IMR-90 (cell line): ENCODE results near the gene RPS6KA2. TPM values are rescaled to one million over a fixed set of nuclear protein-coding genes. Genes with fewer than 3 reads are reported as not detected.

Experiments
- ATAC-seq: fragments of 200-7000 bp; cut with Tn5 transposase; 2 replicates; pipeline ENCODE4 v1.9.1; 2020; ENCODE audit warnings: low read depth, mild to moderate bottlenecking, moderate library complexity
- BruUV-seq: library from RNA; stranded (reverse); fragments of 400-500 nt; replicated peaks from 2 replicates; lab custom pipeline; 2021; lab: Mats Ljungman, UMichigan
- CTCF ChIA-PET: fragments of 300-600 bp; formaldehyde crosslinking; extraction: SDS; loops from one replicate; lab custom pipeline; 2021; ENCODE audit warnings: antibody characterized with exemption; lab: Yijun Ruan, JAX
- POLR2A ChIA-PET: fragments of 300-600 bp; sonication (Branson Sonifier 250); formaldehyde crosslinking; loops from one replicate; lab custom pipeline; 2022; ENCODE audit warnings: antibody characterized with exemption; ENCODE audit not compliant: unreplicated experiment; lab: Charles Lee
- DNase-seq: peaks from one replicate; pipeline ENCODE4 v3.0.0; 2013
- H2AFZ ChIP-seq: replicated peaks from 2 replicates; pipeline ENCODE3; 2013; ENCODE audit warnings: low read length, mild to moderate bottlenecking; ENCODE audit not compliant: poor library complexity
- H2AK5ac ChIP-seq: 2 replicates; pipeline ENCODE4 v1.6.1; 2013; ENCODE audit warnings: low read depth, low read length, inconsistent platforms
- H2AK9ac ChIP-seq: replicated peaks from 2 replicates; pipeline ENCODE3; 2013; ENCODE audit warnings: mild to moderate bottlenecking, low read depth, low read length, moderate library complexity; ENCODE audit not compliant: poor library complexity
- H2BK120ac ChIP-seq: 2 replicates; pipeline ENCODE4 v1.6.1; 2013; ENCODE audit warnings: low read depth, low read length, inconsistent platforms
- H2BK15ac ChIP-seq: 3 replicates; pipeline ENCODE4 v1.6.1; 2013; ENCODE audit warnings: low read depth, low read length, inconsistent platforms
- H2BK20ac ChIP-seq: 2 replicates; pipeline ENCODE4 v1.6.1; 2013; ENCODE audit warnings: low read depth, mild to moderate bottlenecking, inconsistent platforms, low read length, moderate library complexity
- H2BK5ac ChIP-seq: 2 replicates; pipeline ENCODE4 v1.6.1; 2013; ENCODE audit warnings: mild to moderate bottlenecking, low read depth, low read length, inconsistent platforms; ENCODE audit not compliant: poor library complexity, severe bottlenecking
- H3K14ac ChIP-seq: replicated peaks from 2 replicates; pipeline ENCODE4 v1.6.1; 2013; ENCODE audit warnings: low read depth, low read length, inconsistent platforms
- H3K18ac ChIP-seq: 2 replicates; pipeline ENCODE4 v1.6.1; 2013; ENCODE audit warnings: low read depth, low read length, control low read depth
- H3K23ac ChIP-seq: 2 replicates; pipeline ENCODE4 v1.6.1; 2013; ENCODE audit warnings: low read depth, low read length, inconsistent platforms
- H3K27ac ChIP-seq: 2 replicates; pipeline ENCODE4 v1.5.1; 2013; ENCODE audit warnings: mild to moderate bottlenecking, control low read depth, low read length; ENCODE audit not compliant: insufficient read depth
- H3K27me3 ChIP-seq: 2 replicates; pipeline ENCODE4 v1.6.1; 2013; ENCODE audit warnings: low read length; ENCODE audit not compliant: control insufficient read depth, insufficient read depth
- H3K36me3 ChIP-seq: 2 replicates; pipeline ENCODE4 v1.6.1; 2013; ENCODE audit warnings: low read length, mixed read lengths; ENCODE audit not compliant: control insufficient read depth, insufficient read depth
- H3K4ac ChIP-seq: 2 replicates; pipeline ENCODE4 v1.6.1; 2013; ENCODE audit warnings: low read depth, low read length, inconsistent platforms
- H3K4me1 ChIP-seq: 2 replicates; pipeline ENCODE4 v1.6.1; 2013; ENCODE audit warnings: low read length, mixed read lengths; ENCODE audit not compliant: control insufficient read depth, insufficient read depth
- H3K4me2 ChIP-seq: 2 replicates; pipeline ENCODE4 v1.6.1; 2013; ENCODE audit warnings: low read depth, mild to moderate bottlenecking, control low read depth, low read length, moderate library complexity
- H3K4me3 ChIP-seq: 2 replicates; pipeline ENCODE4 v1.5.1; 2013; ENCODE audit warnings: low read depth, mild to moderate bottlenecking, control low read depth, low read length, moderate library complexity; ENCODE audit not compliant: insufficient read depth
- H3K56ac ChIP-seq: 2 replicates; pipeline ENCODE4 v1.6.1; 2013; ENCODE audit warnings: low read length, inconsistent platforms; ENCODE audit not compliant: insufficient read depth; ENCODE audit errors: extremely low read depth
- H3K79me1 ChIP-seq, 2 experiments: 2 replicates each; pipeline ENCODE4 v1.6.1; 2013; ENCODE audit warnings: low read length in 2 of 2, inconsistent platforms in 1 of 2, low read depth in 1 of 2
- H3K9ac ChIP-seq: 2 replicates; pipeline ENCODE4 v1.6.1; 2013; ENCODE audit warnings: low read depth, low read length, control low read depth
- H3K9me1 ChIP-seq: 2 replicates; pipeline ENCODE4 v1.6.1; 2013; ENCODE audit warnings: low read length, inconsistent platforms; ENCODE audit not compliant: insufficient read depth
- H3K9me3 ChIP-seq: 2 replicates; pipeline ENCODE4 v1.6.1; 2013; ENCODE audit warnings: low read length; ENCODE audit not compliant: control insufficient read depth, insufficient read depth
- H4K20me1 ChIP-seq: 2 replicates; pipeline ENCODE4 v1.6.1; 2013; ENCODE audit warnings: low read length, inconsistent platforms; ENCODE audit not compliant: insufficient read depth
- H4K5ac ChIP-seq: 2 replicates; pipeline ENCODE4 v1.6.1; 2013; ENCODE audit warnings: mild to moderate bottlenecking, low read depth, low read length, control low read depth
- H4K8ac ChIP-seq, 2 experiments: 2 replicates each; pipeline ENCODE4 v1.6.1; 2013; ENCODE audit warnings: low read depth in 2 of 2, low read length in 2 of 2, control low read depth in 1 of 2, inconsistent platforms in 1 of 2
- H4K91ac ChIP-seq: 2 replicates; pipeline ENCODE4 v1.6.1; 2013; ENCODE audit warnings: low read depth, low read length, inconsistent platforms; ENCODE audit not compliant: insufficient read depth
- BHLHE40 ChIP-seq: fragments of 150-350 bp; IDR thresholded peaks from 2 replicates; pipeline ENCODE4 v1.6.1; 2016; ENCODE audit warnings: mild to moderate bottlenecking, low read depth, low read length
- CEBPB ChIP-seq: IDR thresholded peaks from 2 replicates; pipeline ENCODE4 v1.6.1; 2012; ENCODE audit warnings: low read depth, low read length, improper control_type of control experiment
- CHD1 ChIP-seq: IDR thresholded peaks from 2 replicates; pipeline ENCODE4 v1.6.1; 2012; ENCODE audit warnings: low read depth, low read length, improper control_type of control experiment
- CTCF ChIP-seq: conservative IDR thresholded peaks from 2 replicates; pipeline ENCODE4 v1.5.1; 2012; ENCODE audit warnings: mild to moderate bottlenecking, low read depth, low read length, improper control_type of control experiment
- MAFK ChIP-seq: IDR thresholded peaks from 2 replicates; pipeline ENCODE4 v1.6.1; 2012; ENCODE audit warnings: low read depth, low read length, improper control_type of control experiment
- MAZ ChIP-seq: IDR thresholded peaks from 2 replicates; pipeline ENCODE4 v1.6.1; 2012; ENCODE audit warnings: low read depth, mild to moderate bottlenecking, low read length, improper control_type of control experiment, moderate library complexity, borderline replicate concordance
- MXI1 ChIP-seq: IDR thresholded peaks from 2 replicates; pipeline ENCODE4 v1.6.1; 2012; ENCODE audit warnings: low read depth, mild to moderate bottlenecking, low read length, moderate library complexity, borderline replicate concordance
- NFE2L2 ChIP-seq: fragments of 150-350 bp; IDR thresholded peaks from 2 replicates; pipeline ENCODE4 v1.6.1; 2016; ENCODE audit warnings: low read depth, mild to moderate bottlenecking, low read length
- POLR2A ChIP-seq: IDR thresholded peaks from 2 replicates; pipeline ENCODE4 v1.6.1; 2012; ENCODE audit warnings: mild to moderate bottlenecking, low read depth, low read length
- RAD21 ChIP-seq: IDR thresholded peaks from 2 replicates; pipeline ENCODE4 v1.6.1; 2012; ENCODE audit warnings: low read length, improper control_type of control experiment
- RCOR1 ChIP-seq: IDR thresholded peaks from 2 replicates; pipeline ENCODE4 v1.6.1; 2012; ENCODE audit warnings: mild to moderate bottlenecking, low read length, improper control_type of control experiment; ENCODE audit not compliant: insufficient replicate concordance
- RFX5 ChIP-seq: IDR thresholded peaks from 2 replicates; pipeline ENCODE4 v1.8.0; 2012; ENCODE audit warnings: low read depth, mild to moderate bottlenecking, low read length, moderate library complexity
- SMC3 ChIP-seq: fragments of 150-350 bp; IDR thresholded peaks from 2 replicates; pipeline ENCODE4 v1.6.1; 2016; ENCODE audit warnings: low read depth, mild to moderate bottlenecking, antibody characterized with exemption, low read length, moderate library complexity
- USF2 ChIP-seq: fragments of 150-350 bp; IDR thresholded peaks from 2 replicates; pipeline ENCODE4 v1.6.1; 2017; ENCODE audit warnings: mild to moderate bottlenecking, antibody characterized with exemption, low read length, low read depth
- WGBS, 2 experiments: methylation state at CpG; one replicate each; pipeline versions ENCODE4 v1.1.5 to v1.1.7; 2013; ENCODE audit warnings: missing lambda C conversion rate in 2 of 2; ENCODE audit not compliant: insufficient read length in 1 of 2; ENCODE audit errors: extremely low coverage in 2 of 2; 5-methylcytosine and 5-hydroxymethylcytosine counted together
- dilution Hi-C: fragments of 300-500 bp; cut with HindIII; formaldehyde crosslinking; loops from one replicate; pipeline ENCODE4 v1.14.3; 2018; ENCODE audit warnings: low sequenced_read_pairs; ENCODE audit not compliant: unreplicated experiment
- in situ Hi-C: fragments of 300-500 bp; cut with MboI; formaldehyde crosslinking; loops from 3 replicates; pipeline ENCODE4 v1.14.3; 2019; ENCODE audit warnings: low sequenced_read_pairs, inconsistent platforms, mixed read lengths
- intact Hi-C: fragments of 100-400 bp; cut with micrococcal nuclease; formaldehyde crosslinking; loops from 2 replicates; pipeline ENCODE4 v1.10.0; 2022
- polyA plus RNA-seq, 3 experiments: library from polyadenylated mRNA; depleted of rRNA; stranded (reverse); fragments of >200 nt; gene quantifications; 2 replicates each; pipeline ENCODE4 v1.2.3, GENCODE V29; 2012; ENCODE audit warnings: low replicate concordance in 1 of 3
- total RNA-seq: library from RNA; depleted of rRNA; stranded (reverse); fragments of >200 nt; gene quantifications from 2 replicates; pipeline ENCODE4 v1.2.3, GENCODE V29; 2012
- TF ChIP-seq, protein P1 (sequence below): fragments of 150-350 bp; IDR thresholded peaks from 2 replicates; pipeline ENCODE4 v1.6.1; 2016; ENCODE audit warnings: low read depth, mild to moderate bottlenecking, low read length, moderate library complexity, borderline replicate concordance

Gene RPS6KA2
- total and polyA plus RNA-seq, 2 of the 4 experiments (the other 2 are of a cell fraction) = 26.9 to 31.3 TPM

GRCh38 chr6:166463359-166464067 lies 163.5 kb downstream of the RPS6KA2 start:
- POLR2A ChIA-PET = no interaction called here
- Histone ChIP-seq H3K4me1 (peaks cover 2% of the 10 kb centered on the region; the same call in 1 of the 2 replicates), H3K36me3 (peaks cover 45% of the 10 kb centered on the region), H3K4me3 (no peak overlapping the region), H2AK9ac (no peak overlapping the region), H3K27me3 (no peaks in the 10 kb centered on the region), H3K9me3 (no peaks in the 10 kb centered on the region), H3K79me1 (no peaks in the 10 kb centered on the region), H4K20me1 (peaks cover 7% of the 10 kb centered on the region), H2AK5ac (no peak overlapping the region), H2BK120ac (no peak overlapping the region), H2BK15ac (no peak overlapping the region), H2AFZ (no peak overlapping the region), H3K23ac (no peak overlapping the region), H3K14ac (no peak overlapping the region), H3K9me1 (peaks cover 18% of the 10 kb centered on the region), H3K4me2 (no peak overlapping the region), H4K8ac (no peak overlapping the region), H3K4ac (no peak overlapping the region), H3K56ac (no peak overlapping the region), H4K5ac (no peak overlapping the region), H3K9ac (no peak overlapping the region), H2BK5ac (no peak overlapping the region), H4K91ac (no peak overlapping the region), H2BK20ac (no peak overlapping the region), H3K27ac (no peak overlapping the region), H3K18ac (no peak overlapping the region)
- no peak for ATAC-seq
- no TSS peak for BruUV-seq
- in situ Hi-C loops (no loop called here), dilution Hi-C loops (no loop called here), intact Hi-C loops (no loop called here)
- no peak for DNase-seq
- no peak for TF ChIP-seq RCOR1
- no peak for TF ChIP-seq BHLHE40
- no peak for TF ChIP-seq POLR2A
- TF ChIP-seq MAZ = no peak
- no peak for TF ChIP-seq MAFK
- TF ChIP-seq SMC3 = no peak
- no peak for TF ChIP-seq CHD1
- no peak for TF ChIP-seq RAD21
- TF ChIP-seq USF2 = no peak
- TF ChIP-seq, protein P1, sequence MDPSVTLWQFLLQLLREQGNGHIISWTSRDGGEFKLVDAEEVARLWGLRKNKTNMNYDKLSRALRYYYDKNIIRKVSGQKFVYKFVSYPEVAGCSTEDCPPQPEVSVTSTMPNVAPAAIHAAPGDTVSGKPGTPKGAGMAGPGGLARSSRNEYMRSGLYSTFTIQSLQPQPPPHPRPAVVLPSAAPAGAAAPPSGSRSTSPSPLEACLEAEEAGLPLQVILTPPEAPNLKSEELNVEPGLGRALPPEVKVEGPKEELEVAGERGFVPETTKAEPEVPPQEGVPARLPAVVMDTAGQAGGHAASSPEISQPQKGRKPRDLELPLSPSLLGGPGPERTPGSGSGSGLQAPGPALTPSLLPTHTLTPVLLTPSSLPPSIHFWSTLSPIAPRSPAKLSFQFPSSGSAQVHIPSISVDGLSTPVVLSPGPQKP = no peak
- no peak for TF ChIP-seq CEBPB
- no peak for TF ChIP-seq NFE2L2
- TF ChIP-seq CTCF = no peak
- TF ChIP-seq MXI1 = no peak
- TF ChIP-seq RFX5 = no peak
- CTCF ChIA-PET = interaction anchor here (0.6 kb wide), 1 partner anchor 130 kb away, joined by 3 read pairs; no protein-coding TSS in a partner anchor
- WGBS, 2 experiments = 88% methylated on average over 15 of the region's 23 CpGs; no CpG with 5 or more reads in 1 of the 2 experiments
